Omental fat pad (tissue), 4 donors: Measurements from ENCODE around the gene RASGRP2. TPM values are rescaled to one million over a fixed set of nuclear protein-coding genes. Genes with fewer than 3 reads are reported as not detected.

ENCODE experiments used
- ATAC-seq: fragments of 150-250 bp; one replicate; pipeline ENCODE4 v1.9.1; 2016; ENCODE audit warnings: mild to moderate bottlenecking, moderate library complexity; ENCODE audit not compliant: low FRiP score
- DNase-seq: peaks from one replicate; pipeline ENCODE4 v3.0.0-alpha.2; 2019; ENCODE audit warnings: low spot score
- CTCF ChIP-seq, 3 donors: fragments of 450-650 bp; IDR thresholded peaks; one replicate each; pipeline ENCODE4 v1.5.1; 2016 to 2017; ENCODE audit warnings: antibody characterized with exemption in 3 of 3, mild to moderate bottlenecking in 3 of 3, moderate library complexity in 2 of 3
- total RNA-seq, 4 donors: library from RNA; depleted of rRNA; stranded (reverse); fragments of >200 nt; gene quantifications; one replicate each; pipeline ENCODE4 v1.1.0, GENCODE V29; 2016

The RASGRP2 gene
- total RNA-seq, 4 donors from 2014 or later: 9.3 to 53.1 (median 14.0) TPM

- no peak for DNase-seq
- ATAC-seq: no peak
- TF ChIP-seq CTCF (IDR thresholded peaks at IDR 0.05): no peak
Measured at GRCh38 chr11:64694821-64695365, 49.0 kb downstream of the RASGRP2 start.

GRCh38 chr11:64694026-64694755 is 49.8 kb downstream of the RASGRP2 start:
- no peak for ATAC-seq
- no peak for TF ChIP-seq CTCF (IDR thresholded peaks at IDR 0.05)
- no peak for DNase-seq

- TF ChIP-seq CTCF (IDR thresholded peaks at IDR 0.05): no peak
- DNase-seq (no peak), ATAC-seq (no peak)
Measured at GRCh38 chr11:64692764-64693331, 51.1 kb downstream of the RASGRP2 start.

- no peak for TF ChIP-seq CTCF (IDR thresholded peaks at IDR 0.05)
- DNase-seq (no peak), ATAC-seq (no peak)
Measured at GRCh38 chr11:64691543-64691942, 52.4 kb downstream of the RASGRP2 start.

- ATAC-seq (no peak), DNase-seq (no peak)
- TF ChIP-seq CTCF (IDR thresholded peaks at IDR 0.05): no peak
Measured at GRCh38 chr11:64690235-64690634, 53.7 kb downstream of the RASGRP2 start.

GRCh38 chr11:64688534-64688982 is 55.4 kb downstream of the RASGRP2 start:
- peak; percentile 95 for ATAC-seq
- DNase-seq: peak; percentile 83
- peak in 2 of 3 donors; percentile 67 to 71 for TF ChIP-seq CTCF (IDR thresholded peaks at IDR 0.05)
